NCI-H226 (cell line): Measurements from ENCODE around the gene KITLG.
A peak's percentile ranks its signal among the peaks of the same experiment; 100 is the strongest.
"Not testable (repeated sequence)": the region's sequence is repeated elsewhere in the genome, so short reads cannot be mapped to it uniquely, and the experiment has no call there.

ENCODE experiments used
- DNase-seq: peaks from one replicate; pipeline ENCODE4 v3.0.0-alpha.2; 2015

Gene KITLG

DNA sequence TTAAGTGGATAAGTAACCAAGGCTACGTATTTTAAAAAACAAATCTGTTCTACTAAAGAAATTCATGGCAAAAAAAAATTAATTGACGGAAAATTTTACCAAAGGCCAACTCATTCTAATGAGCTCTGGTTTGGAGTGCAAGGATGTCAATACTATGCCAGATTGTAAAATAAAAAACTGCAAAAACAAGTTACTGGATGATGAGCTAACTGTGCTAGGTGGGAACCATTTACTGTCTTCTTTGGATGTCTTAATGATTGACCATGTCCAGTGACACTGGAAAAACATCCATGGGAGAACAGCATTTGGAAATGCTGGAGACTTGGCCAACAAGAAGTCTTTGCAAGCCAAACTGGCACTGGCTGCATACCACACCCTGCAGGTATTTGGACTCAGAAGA lies 41.6 kb downstream of the KITLG start:
- no peak for DNase-seq

- DNase-seq, result peak; percentile 63
Measured at GRCh38 chr12:88538250-88538649, 42.0 kb downstream of the KITLG start.

GRCh38 chr12:88530868-88531267 lies 49.4 kb downstream of the KITLG start:
- DNase-seq, result no peak

DNA sequence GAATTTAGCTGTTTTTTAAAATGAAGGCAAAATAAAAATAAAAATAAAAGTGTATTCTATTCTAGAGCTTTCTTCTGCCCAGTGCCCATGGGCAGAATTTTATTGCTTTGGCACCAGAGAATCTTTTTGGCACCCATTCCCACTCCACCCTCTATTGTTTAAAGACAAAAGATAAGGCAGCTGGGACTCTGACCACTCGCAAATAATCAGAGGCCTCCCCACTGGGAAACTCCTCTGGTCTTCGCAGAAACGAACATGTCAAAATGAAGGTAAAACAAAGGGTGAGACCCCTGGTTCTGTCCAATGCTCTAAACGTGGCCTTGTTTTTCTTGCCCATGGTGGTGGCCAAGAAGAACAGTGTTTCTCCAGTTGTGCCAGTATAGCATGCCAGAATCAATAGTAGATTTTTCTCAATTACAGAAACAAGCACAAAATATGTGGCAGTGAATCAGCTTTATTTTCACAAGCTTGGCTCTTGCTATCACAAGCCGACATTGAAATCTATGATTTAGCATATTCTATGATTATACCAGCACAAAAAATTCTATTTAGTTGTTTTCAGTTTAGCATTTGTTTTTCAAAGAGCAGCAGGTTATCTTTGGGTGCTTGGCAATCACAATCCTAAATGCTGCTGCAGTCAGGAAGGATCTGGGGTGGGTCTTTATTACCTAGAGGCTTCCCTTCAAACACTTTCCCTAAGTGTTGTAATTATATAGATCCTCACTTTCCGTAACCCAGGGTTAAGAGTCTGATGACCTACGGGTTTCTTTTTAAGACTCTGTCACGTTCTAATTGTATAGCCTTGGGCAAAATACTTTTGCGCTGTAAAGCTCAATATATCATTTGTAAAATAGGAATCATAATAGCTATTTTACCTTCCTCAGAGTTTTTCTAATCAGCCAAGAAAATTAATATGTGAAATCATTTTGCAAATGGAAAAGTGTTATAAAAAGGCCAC lies 50.5 kb downstream of the KITLG start:
- no peak for DNase-seq

GRCh38 chr12:88522961-88523360 lies 57.3 kb downstream of the KITLG start:
- DNase-seq, result no peak

DNA sequence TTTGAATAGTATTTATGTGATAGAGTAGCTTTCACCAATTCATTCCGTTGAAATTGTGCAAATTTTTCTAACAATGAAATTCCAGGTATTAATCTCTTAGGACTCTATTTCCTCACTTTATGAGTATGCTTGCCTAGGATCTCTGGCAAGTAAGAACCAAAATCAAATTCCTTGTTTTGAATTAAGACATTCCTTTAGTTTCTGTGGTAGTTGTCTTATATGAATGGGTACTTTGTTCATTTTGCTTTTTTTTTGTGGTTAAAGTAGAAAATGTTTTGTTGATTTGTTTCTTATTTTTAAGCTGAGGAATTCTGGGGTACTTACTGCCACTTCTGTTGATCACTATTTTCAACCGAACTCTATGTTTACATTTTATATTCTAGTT lies 59.8 kb downstream of the KITLG start:
- DNase-seq, result no peak

- DNase-seq, result no peak
Measured at GRCh38 chr12:88519802-88520435, 60.4 kb downstream of the KITLG start.

DNA sequence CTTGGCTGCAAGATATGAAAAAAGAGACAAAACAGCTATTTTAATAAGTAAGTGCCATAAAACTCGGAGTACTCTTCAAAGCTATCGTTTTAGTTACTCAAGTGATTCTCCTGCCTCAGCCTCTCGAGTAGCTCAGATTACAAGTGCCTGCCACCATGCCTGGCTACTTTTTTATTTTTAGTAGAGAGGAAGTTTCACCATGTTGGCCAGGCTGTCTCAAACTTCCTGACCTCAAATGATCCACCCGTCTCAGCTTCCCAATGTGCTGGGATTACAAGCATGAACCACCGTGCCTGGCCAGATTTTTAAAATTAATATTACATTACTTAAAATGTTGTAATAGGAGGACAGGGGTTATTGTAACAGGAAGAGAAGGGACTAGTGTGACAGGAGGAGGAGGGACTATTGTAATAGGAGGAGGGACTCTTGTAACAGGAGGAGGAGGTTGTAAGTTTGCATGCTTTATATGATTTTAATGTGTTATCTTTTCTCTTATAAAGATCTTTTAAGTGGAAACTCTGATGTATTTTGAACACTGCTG lies 61.3 kb downstream of the KITLG start:
- no peak for DNase-seq

DNA sequence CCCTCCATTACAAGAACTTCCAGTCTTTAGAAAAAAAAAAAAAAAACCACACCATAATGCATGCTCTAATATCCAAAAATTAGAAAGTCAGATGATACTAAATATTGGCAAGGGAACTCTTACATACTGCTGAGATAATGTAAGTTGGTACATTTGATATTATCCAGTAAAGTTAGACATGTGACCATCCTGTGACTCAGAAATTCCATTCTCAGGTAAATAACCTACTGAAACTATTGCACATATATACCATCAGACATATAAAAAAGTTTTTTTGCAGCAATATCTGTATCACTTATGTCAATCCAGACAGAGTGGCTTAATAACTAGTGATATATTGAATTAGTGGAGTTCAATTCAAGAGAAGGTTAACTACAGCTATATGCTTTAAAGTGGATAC lies 63.5 kb downstream of the KITLG start:
- peak; percentile 31 for DNase-seq

- no peak for DNase-seq
Measured at GRCh38 chr12:88510843-88511242, 69.4 kb downstream of the KITLG start.

GRCh38 chr12:88509851-88510250 lies 70.4 kb downstream of the KITLG start:
- no peak for DNase-seq

DNA sequence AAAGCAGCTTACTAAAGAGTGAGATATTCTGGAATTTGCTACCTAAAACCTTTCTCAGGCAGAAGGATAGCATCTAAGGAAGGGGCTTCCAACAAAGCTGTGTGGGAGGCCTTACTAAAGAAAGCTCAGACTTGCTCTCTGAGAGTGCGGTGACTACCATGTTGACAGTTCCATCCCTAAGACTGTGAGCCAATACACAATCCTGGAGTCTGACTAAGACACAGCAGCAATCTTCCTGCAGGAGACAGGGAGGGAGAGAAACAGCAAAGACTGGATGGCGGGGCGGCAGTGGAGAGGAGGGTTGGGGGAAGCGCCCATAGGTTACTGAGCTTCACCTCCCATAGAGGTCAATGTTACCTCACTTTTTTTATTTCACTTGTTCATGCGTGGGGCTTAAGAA lies 70.9 kb downstream of the KITLG start:
- DNase-seq, result no peak

- DNase-seq, result not testable (repeated sequence)
Measured at GRCh38 chr12:88507851-88508250, 72.4 kb downstream of the KITLG start.

DNA sequence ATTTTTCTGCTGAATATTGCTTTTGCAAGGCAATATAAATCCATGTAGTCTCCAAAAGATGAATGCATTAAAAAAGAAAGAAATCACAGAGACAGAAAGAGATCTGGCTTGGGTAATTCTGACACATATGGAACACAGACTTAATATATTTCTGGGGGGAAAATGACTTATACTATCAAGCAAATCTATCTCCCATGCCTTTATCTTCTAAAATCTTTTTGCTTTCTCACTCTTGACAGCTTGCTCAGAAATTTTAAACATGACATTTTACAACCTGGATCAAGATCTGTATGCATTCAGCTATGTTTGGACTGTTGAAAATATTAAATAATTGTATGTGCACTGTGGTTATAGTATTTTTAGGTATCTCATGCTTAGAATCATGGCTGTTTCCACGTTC lies 73.0 kb downstream of the KITLG start:
- no peak for DNase-seq

DNA sequence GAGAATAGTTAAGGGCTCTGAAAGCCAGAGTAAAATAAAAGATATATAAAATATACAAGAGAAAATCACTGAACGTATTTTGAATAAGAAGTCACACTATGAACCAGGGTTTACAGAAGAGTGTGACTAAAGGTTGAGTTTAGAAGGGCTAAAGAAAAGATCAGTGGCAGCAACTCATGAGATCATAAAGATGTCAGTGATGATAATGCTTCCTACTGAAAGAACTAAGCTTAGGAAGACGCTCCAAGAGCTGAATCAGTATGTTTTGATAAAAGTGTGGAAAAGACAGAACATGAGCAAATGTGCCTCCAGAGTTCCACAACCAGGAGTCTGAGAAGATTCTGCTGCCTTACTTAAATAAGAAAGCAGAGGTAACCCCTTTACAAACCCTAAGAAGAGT lies 74.6 kb downstream of the KITLG start:
- DNase-seq, result no peak

- no peak for DNase-seq
Measured at GRCh38 chr12:88503281-88503703, 77.0 kb downstream of the KITLG start.

GRCh38 chr12:88501972-88502938 lies 78.0 kb downstream of the KITLG start:
- DNase-seq, result no peak

DNA sequence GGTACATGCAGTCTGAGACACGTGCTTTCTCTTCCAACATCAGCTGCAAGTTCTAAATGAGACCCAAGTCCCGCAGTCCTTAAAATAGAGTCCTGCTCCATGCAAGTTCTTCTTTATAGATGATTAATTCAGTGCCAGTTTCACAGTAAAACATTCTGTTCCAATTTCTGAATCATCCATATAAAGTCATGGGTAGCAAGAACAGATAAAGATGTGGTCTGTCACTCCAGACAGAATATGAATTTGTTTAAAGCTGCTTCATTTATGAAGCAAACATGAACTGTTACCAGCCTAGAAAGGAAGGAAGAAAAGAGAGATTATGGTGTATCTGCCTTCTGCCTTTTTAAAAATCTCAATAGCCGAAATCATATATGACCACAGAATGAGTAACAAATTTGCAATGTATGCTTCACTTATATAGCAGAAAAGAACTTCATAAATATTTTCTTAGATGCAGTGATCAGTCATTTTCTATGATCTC lies 83.3 kb downstream of the KITLG start:
- peak; percentile 7 for DNase-seq

GRCh38 chr12:88496429-88496828 lies 83.8 kb downstream of the KITLG start:
- no peak for DNase-seq

- DNase-seq, result no peak
Measured at GRCh38 chr12:88495031-88495430, 85.2 kb downstream of the KITLG start.

DNA sequence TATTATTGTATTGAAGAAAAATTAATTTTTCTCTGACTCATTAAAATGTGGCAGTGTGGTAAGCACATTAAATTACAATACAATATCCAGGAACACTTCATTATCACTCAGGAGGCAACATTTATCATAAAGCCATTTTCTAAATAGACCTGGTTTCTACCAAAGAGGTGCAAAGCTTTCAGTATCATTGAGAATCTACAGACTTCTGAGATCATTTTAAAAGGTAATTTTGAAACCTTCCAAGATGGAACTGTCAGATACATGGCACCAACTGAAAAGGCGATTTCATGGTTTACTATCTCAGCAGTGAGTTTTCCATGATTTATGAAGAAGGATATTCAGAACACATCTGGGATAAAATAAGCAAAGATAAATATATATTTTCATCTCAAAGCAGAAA lies 85.8 kb downstream of the KITLG start:
- DNase-seq, result no peak

GRCh38 chr12:88493636-88494035 lies 86.6 kb downstream of the KITLG start:
- peak; percentile 81 for DNase-seq

DNA sequence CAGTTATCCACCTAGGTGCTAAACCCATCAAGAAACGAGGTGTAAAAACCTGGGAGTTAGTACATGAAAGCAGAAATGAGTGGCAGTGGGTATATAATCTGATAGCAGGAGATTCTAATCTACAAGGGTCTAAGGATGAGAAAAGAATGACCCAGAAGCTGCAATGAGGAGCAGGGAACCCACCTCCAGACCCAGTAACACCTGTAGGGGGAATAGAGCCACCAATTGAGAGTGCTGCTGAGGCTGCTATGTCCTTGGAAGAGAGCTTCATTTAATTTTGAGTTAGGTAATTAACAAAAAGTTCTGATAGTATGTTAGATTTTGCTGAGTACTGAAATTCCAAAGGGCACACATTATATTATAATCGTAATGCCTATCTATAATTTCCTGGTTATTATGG lies 89.8 kb downstream of the KITLG start:
- DNase-seq, result no peak
